Spleen (tissue), 7 donors: ENCODE data around the gene KCNQ1.

Experiments
- CTCF ChIP-seq, 11 experiments: fragments of 200-600 bp in 7 of 11; fragments of 450-650 bp in 4 of 11; sonication (generic) in 4 of 11; IDR thresholded peaks in 8 of 11; conservative IDR thresholded peaks in 3 of 11; 1 replicate in 7 of 11; 2 replicates in 4 of 11; pipeline versions ENCODE4 v1.4.0 to v1.8.0; 2016 to 2021; ENCODE audit warnings: antibody characterized with exemption in 11 of 11, inconsistent platforms in 4 of 11, mild to moderate bottlenecking in 1 of 11
- POLR2A ChIP-seq, 3 donors: fragments of 450-650 bp; IDR thresholded peaks; one replicate each; pipeline ENCODE4 v1.5.1; 2017; ENCODE audit warnings: antibody characterized with exemption in 3 of 3, mild to moderate bottlenecking in 1 of 3
- POLR2AphosphoS5 ChIP-seq, 3 donors: sonication (generic); formaldehyde crosslinking; IDR thresholded peaks; one replicate each; pipeline ENCODE4 v1.5.1; 2017; ENCODE audit warnings: antibody characterized with exemption in 3 of 3
- donor health status: DM: no; HTN: no; CAD: no; lungs with moderate emphysema.
- donor health status: DM: no; HTN: no; CAD: no.
- donor health status: DM: no; HTN: no; CAD: no.

- TF ChIP-seq CTCF (IDR thresholded peaks at IDR 0.05 in 8 of 11, conservative IDR thresholded peaks at IDR 0.05 in 3 of 11), result no peak
- TF ChIP-seq POLR2A (IDR thresholded peaks at IDR 0.05), result no peak
- no peak for TF ChIP-seq POLR2AphosphoS5 (IDR thresholded peaks at IDR 0.05)
These were observed 303.4 kb downstream of the KCNQ1 start for GRCh38 chr11:2748061-2748813.
